ENCODE measurements around the gene SERPINA12.

Gene SERPINA12

DNA sequence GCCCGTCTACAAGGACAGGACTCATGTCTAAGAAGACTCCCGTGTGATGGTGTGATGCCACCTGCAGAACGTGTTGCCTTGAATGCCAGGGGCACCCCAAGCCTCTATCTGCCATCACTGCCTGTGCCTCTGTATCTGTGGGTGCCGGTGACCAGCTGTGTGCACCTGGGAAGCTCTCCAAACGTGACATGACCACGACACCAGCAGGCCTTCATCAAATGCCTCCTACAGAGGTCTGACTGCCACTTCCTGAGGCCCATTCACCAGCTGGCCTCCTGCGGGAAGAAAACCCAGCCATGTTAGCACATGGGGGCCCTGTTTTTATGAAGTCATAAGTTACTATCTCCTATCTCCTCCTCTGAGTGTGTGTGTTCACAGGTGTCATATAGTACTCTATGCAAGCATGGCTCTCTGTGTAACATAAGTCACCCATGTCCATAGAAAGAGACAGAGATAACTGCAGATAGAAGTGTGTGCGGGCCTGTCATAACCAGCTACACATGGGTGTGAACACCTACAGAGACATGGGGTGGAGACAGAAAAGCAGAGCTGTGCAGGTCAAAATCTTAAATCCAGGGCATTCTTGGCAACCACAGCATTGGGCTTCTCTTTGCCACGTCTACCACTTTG lies 33.7 kb upstream of the SERPINA12 start:
- TF ChIP-seq, protein P1, sequence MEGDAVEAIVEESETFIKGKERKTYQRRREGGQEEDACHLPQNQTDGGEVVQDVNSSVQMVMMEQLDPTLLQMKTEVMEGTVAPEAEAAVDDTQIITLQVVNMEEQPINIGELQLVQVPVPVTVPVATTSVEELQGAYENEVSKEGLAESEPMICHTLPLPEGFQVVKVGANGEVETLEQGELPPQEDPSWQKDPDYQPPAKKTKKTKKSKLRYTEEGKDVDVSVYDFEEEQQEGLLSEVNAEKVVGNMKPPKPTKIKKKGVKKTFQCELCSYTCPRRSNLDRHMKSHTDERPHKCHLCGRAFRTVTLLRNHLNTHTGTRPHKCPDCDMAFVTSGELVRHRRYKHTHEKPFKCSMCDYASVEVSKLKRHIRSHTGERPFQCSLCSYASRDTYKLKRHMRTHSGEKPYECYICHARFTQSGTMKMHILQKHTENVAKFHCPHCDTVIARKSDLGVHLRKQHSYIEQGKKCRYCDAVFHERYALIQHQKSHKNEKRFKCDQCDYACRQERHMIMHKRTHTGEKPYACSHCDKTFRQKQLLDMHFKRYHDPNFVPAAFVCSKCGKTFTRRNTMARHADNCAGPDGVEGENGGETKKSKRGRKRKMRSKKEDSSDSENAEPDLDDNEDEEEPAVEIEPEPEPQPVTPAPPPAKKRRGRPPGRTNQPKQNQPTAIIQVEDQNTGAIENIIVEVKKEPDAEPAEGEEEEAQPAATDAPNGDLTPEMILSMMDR (IDR thresholded peaks at IDR 0.05; ENCODE audit: borderline replicate concordance, insufficient read depth, low read depth, low read length) = no peak
- H3K4me3 ChIP-seq (ENCODE audit: low read depth, low read length) = no peak overlapping the region

- TF ChIP-seq, protein P1 (IDR thresholded peaks at IDR 0.05; ENCODE audit: borderline replicate concordance, insufficient read depth, low read depth, low read length) = no peak
These were observed 33.0 kb upstream of the SERPINA12 start for GRCh38 chr14:94542111-94542810.

DNA sequence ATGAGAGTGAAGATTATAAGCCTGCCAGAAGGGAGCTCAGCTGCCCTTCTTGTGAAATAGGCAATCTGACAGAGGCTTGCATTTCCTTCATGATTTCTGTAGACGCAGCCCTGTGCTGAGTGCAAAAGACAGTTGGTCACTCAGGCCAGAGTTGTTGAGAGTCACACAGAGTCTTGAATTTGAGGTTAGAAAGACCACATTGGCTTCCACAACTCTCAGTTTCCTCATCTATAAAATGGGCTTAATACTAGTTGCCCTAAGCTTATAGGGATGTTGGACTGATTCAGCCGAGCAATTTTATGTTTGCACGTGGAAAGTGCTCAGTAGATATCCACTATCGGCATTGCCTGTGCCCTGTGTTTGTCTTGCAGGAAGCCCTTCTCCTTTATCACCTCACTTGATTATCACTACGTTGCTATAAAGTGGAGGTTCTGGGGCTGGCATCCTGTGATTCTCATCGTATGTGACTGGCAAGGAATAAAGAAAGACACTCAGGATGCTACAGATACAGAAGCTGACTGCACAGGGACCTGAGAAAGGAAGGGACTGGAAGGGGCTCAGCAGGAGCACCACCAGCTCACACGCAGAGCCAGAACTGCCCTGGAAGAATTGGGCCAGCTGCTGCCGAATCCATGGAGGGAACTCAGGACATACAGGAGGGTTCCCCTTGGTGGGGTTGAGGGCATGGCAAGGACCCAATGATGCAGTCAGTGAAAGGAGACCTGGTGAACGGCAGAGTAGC lies 32.1 kb upstream of the SERPINA12 start:
- TF ChIP-seq, protein P1 (IDR thresholded peaks at IDR 0.05; ENCODE audit: borderline replicate concordance, insufficient read depth, low read depth, low read length) = no peak
- no peak overlapping the region for H3K4me3 ChIP-seq (ENCODE audit: low read depth, low read length)

More at GRCh38 chr14:94542111-94542810, 33.0 kb upstream of the SERPINA12 start:
- no peak overlapping the region for H3K4me3 ChIP-seq (ENCODE audit: low read depth, low read length)

DNA sequence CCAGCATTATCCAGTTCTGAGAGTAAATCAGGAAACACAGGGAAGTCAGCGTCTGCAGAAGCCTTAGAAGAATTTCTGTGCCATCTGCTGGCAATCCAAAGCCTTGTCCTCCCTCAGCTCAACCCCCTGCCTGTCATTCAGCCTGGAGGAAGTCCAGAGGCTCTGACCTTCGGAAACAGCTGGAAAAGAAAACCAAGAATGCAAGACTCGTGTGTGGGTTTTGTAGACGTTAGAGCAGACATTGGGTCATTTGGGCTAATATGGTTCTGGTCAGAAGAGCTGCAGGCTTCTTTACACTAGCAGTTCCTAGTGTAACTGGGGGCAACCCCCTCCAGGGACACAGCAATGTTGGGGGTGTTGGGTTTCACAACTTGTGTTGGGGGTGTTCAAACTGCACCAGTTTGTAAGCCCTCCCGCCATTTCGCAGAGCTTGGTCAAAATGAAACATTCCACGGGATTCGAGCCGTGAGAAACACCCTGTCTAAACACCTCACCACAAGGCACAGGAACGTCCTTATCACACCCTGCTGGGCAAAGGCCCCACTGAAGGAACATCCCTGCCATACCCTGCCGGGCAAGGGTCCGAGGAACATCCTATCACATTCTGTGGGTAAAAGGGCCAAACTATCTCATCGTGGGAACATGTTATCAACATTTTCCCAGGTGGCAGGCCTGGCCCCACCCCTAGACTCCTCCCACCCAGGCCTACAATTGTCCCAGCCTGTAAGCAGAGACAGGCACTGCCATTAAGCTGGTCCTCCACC lies 30.9 kb upstream of the SERPINA12 start:
- TF ChIP-seq, protein P1 (IDR thresholded peaks at IDR 0.05; ENCODE audit: borderline replicate concordance, insufficient read depth, low read depth, low read length) = no peak
- no peak overlapping the region for H3K4me3 ChIP-seq (ENCODE audit: low read depth, low read length)

DNA sequence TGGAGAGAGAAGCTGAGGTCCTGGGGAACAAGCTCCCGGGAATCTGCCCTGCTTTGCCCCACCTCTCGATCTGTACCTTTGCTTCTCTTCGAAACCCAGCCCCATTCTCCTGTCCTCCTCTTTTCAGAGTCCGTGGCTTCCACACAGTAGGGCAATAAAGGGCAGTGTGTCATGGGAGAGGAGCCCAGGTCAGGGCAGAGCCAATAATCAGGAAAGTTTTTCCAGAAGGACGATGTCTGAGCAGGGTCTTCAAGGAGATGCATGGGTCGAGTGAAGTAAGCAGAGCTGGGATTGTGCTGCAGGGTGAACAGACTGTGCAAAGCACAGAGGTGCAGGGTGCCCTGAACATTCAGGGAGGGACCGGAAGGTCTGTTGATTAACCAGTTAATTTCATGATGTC lies 29.9 kb upstream of the SERPINA12 start:
- no peak overlapping the region for H3K4me3 ChIP-seq (ENCODE audit: low read depth, low read length)
- TF ChIP-seq, protein P1 (IDR thresholded peaks at IDR 0.05; ENCODE audit: borderline replicate concordance, insufficient read depth, low read depth, low read length) = no peak

DNA sequence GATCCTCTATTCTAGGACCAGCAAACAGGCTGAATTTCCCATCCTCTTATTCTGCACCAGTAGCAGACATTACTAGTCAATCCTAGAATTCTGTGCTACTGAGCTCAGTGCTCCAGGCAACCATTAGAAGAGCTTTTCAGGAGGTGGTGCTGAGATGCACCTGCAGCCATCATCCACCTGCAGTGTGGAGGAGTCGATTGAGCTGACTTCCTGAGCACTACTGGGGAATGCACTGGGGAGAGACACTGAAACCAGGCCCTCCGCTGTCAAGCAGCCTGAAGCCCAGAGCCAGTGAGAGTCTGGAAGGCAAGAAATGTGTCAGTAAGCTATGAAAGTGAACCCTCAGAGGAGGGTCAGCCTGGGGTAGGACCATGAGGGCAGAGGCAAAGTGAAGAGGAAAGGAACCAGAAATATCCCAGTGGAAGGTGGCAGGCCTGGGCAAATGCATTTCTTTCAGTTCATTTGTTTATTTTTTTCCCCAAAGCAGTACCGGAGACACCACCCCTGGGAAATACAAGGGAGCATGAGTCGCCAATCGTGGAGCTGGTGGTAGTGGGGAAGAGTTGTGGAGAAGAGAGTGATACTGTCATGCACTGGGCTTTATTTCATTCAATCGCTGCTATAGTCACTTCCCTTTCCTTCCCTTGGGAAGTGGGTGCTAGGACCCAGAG lies 28.9 kb upstream of the SERPINA12 start:
- H3K4me3 ChIP-seq (ENCODE audit: low read depth, low read length) = no peak overlapping the region
- TF ChIP-seq, protein P1 (IDR thresholded peaks at IDR 0.05; ENCODE audit: borderline replicate concordance, insufficient read depth, low read depth, low read length) = no peak
